Stimulated activated CD8-positive, alpha-beta memory T cell treated with anti-CD3 and anti-CD28 coated beads, Interleukin-15, amount 100 ng/mL, for 48 hours (primary cell): ENCODE data around the gene BMP7.
"Not testable (repeated sequence)": the region's sequence is repeated elsewhere in the genome, so short reads cannot be mapped to it uniquely, and the experiment has no call there.

Experiments used
- DNase-seq, 2 donors: peaks; one replicate each; pipeline ENCODE4 v3.0.0-alpha.2; 2020; ENCODE audit warnings: low read depth in 2 of 2

Gene BMP7

DNA sequence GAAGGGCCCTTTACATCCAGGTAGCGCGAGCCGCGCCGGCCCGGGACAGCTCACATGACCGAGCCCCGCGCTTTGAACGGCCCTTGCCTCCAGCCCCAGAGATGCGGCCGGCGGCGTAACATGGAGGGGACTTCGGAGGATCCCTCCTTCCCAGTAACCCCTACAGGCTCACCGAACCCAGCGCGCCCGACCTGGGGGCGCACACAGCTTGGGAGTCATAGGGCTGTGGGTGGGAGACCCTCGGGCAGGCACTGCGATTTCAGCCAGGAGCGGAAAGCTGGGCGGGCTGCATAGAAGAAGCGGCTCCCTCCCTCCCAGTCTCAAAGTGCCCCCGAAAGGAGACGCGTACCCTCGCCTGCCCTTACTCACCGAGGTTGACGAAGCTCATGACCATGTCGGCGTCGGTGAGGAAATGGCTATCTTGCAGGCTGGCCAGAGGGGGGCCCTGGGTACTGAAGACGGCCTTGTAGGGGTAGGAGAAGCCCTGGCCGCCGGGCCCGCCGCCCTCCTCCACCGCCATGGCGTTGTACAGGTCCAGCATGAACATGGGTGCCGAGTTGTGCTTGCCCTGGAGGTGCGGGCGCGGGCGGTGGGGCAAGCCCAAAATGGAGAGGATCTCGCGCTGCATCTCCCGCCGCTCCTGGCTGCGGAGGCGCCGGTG, 975 bp downstream of the BMP7 start:
- no peak for DNase-seq

DNA sequence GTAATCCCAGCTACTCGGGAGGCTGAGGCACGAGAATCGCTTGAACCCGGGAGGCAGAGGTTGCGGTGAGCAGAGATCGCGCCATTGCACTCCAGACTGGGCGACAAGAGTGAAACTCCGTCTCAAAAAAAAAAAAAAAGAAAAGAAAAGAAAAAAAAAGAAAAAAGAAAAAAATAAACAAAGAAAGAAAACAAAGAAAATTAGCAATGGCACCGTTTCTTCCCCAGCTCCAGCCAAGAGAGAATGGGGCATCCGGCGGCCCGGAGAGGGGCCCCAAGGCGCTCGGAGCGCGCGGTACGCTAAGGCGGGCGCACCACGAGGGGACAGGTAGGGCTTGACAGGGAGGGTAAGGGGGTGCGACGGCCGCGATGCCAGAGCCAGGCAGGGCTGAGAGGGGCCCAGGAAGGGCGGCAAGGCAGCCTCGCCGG, 1.5 kb downstream of the BMP7 start:
- not testable (repeated sequence) for DNase-seq

DNA sequence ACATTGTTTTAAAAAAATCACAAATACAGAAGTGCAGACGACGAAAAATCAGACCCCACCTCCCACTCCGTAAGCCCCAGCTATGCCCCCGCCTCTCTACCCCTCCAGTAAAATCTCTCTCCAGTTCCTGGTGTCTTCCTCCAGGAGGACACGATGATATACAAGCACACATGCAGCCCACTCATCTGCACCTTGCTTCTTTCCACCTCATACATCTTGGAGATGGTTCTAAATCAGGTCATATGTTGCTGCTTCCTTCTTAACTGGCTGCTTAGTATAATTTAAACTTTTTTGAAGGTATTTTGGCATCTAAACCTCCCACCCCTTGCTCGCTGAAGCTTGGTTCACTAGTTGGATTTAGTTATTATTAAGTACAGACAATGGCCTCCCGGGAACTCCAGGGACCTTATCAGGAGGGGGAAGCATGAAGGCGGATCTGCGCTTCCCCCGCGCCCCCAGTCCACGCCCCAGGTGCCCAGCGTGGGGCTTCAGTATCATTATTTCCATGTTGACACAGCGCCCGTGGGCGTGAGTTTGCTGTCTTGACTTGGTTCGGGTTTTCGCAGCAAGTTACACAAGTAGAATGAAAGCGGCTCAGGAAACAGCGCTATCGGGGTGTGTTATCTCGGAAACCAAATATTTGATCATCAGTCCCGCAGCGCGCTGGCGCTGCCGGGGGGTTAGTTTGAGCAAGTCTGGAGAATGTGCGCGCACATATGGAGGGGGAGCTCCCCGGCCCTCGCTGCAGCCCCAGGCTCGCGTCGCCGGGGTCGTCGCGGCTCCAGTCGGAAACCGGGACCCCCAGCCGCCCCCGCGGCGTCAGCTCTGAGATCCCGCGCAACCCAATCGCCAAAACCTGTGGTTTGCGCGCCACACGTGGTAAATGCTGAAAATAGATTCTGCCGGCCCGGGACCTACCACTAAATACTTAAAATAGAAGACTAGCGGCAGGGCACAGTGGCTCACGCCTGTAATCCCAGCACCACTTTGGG, 2.3 kb downstream of the BMP7 start:
- peak in 1 of 2 donors; percentile 14 for DNase-seq

DNA sequence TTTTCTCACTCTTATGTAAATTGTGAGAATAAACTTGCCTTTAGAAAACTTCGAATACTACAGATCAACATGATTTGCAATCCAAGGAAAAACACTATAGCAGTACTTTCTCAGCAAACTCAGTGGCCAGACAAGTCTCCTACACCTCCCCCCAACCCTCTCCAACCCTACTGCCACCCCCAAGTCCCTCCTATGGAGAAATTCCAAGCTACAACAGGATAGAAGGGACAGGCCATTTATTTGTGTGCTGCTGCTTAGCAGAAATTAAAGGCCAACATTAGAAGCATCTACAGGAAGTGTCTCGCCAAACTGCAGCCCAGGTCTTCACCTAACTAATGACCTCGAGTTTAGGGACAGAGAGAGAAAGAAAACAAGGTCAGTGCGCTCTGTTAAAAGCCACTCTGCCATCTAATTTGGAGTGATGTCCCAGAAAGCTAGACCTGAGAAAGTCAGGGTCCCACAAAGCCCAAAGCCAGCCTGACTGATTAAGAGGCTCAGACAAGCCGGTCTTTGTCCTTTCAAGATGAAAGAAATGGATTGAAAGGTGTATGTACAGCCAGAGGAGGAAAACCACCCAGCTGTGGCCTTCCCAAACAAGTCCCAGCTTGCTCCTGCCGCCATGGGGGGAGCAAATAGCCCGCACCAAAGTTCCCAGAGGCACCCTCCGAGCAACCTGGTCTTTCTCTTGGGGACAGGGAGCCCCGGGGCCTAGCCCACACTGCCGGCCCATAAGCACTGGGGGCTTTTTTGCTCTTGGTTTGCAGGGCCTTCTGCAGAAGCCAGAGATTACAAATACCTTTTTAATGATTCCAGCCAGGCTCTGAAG, 3.4 kb downstream of the BMP7 start:
- DNase-seq, result no peak

DNA sequence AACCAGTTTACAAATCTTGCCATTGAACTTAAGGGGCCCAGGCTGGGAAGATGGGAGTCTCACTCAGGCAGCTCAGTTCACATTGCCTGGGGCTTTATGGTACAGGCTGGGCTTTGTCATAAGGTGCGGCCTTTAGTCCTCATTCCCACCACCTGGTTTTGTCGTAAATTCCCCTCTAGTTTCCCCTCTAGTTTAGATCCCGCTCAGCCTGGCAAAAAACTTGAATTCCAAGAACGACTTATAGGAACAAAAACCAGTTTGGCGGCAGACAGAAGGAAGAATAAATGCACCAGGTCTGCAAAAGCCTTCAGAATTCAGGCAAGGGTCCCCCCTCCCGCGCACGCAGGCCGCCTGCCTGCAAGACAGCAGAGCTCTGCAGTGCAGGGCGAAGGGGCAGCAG, 4.1 kb downstream of the BMP7 start:
- no peak for DNase-seq

DNA sequence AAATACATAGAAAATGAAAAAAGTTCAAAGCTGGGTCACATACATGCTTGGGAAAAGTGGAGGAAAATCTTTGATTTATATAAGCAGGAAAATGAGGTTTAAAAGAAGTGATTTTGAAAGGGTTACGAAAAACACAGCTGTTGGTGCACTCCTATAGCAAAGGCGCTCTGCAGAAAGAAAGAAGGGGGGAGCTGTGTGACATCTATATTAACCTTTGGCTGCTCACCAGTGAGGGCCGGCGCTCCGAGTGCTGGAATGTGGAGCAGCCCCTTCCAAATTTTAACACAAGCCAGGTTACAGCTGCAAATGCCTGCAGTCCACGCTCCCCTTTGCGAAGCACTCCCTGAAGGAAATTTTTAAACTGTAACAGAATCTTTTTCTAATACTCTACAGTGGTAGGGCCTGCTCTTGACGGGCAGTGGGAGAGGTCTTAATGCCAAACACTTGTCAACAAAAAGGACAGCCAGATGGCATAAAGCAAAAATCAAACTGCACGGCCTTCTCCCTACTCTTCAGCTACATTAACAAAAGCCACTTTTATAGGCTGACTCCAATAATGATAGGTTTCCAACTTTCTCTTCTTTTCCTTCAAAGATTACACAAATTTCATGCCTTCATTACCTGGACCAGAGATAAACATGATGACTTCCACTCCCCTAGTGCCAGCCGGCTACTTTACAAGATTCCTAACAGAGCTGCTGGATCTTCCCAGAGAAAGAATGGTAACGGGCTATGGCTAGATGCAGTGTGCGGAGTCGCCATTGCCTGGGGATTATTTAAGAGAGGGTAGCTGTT, 4.8 kb downstream of the BMP7 start:
- no peak for DNase-seq

DNA sequence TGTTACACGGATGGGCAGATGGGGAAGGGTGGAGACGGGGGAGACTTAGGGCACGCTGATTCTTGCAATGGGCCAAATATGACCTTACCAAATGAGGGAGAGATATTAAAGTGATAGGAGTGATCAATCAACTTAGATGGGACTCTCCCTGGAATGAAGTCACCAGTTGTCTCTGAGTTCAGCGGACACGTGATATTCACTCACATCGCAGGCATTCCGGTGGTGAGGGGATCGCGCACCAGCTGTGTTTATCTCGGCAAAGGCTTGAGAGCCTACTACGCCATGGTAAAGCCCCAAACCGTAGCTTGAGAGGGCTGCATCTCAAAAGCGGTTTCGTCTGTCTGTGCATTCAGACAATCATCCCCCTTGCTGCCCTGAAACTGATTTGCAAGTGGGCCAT, 5.5 kb downstream of the BMP7 start:
- no peak for DNase-seq

DNA sequence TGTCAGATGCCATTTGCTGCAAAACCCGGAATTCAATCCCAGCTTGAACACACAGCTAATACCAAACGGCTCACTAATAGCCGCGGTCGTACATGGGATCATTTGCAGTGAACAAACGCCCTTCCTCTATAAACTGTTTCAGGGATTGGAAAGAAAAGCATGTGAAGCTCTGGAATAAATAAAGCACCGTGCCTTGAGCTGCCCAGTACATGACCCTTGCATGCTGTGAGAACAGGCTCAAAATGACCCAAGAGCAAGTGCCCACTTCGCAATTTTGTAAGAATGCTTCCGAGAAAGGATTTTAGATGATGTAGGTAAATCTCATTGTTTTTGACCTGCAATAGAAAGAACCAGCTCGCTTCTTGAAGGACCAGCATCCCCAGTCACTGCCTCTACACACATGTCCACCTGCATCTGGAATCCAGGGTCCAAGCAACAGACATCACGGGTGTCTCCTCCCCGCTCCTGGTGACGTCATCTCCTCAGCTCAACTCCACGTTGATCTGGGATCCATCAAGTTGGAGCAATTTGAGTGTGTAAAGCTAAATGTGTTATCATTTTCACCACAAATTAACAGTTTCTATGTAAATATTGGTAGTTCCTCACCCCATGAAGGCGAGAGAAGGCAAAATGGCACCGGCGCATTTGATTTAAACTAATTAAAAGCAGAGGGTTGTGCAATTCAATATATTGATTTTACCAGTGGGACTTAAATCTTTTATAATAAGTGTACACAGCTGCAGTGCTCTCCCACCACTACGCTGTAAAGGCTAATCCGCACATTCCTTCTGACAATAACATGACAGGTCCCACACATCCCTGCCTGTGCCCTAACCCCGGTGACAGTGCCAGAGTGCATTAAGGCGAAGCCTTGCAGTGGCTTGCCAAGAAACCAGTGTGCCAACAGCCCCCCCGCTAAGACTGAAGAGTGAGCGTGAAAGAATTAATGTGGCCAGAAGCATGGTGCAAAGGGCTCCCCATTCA, 6.2 kb downstream of the BMP7 start:
- DNase-seq, result no peak

DNA sequence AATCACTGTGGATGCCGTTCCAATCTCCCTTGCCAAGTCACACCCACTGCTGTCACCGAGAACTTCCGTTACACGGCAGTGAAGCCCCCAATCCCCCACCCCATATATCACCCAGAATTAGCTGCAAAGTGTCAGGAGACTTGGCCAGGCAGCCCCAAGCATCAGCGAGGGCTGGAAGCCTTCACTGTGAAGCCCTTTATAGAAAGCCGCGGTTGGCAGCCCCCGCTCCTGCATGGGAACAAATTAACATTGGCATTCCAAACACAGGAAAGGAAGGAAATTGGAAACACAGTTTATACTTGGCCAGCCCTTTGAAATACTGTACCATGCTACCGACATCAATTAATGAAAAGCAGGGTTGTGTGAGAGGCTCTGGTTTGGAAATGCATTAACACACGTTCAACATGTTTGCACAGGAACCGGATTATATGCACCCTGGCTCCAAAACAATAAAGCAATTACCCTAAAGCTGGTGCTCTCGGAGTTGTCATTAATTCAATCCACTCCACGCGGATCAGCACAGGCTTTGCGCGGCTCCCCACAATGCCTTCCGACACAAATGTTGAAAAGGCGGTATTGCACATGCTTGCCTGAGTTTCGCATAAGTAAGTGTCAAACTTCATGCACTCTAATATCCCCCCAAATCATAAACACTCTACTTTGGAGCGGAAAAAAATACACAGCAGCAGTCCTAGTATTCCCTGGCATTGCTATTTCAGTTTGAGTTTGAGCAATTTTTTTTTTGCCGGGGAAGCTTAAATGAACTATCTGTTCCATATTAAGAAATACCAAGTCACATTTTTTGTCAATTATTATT, 7.1 kb downstream of the BMP7 start:
- DNase-seq, result no peak

DNA sequence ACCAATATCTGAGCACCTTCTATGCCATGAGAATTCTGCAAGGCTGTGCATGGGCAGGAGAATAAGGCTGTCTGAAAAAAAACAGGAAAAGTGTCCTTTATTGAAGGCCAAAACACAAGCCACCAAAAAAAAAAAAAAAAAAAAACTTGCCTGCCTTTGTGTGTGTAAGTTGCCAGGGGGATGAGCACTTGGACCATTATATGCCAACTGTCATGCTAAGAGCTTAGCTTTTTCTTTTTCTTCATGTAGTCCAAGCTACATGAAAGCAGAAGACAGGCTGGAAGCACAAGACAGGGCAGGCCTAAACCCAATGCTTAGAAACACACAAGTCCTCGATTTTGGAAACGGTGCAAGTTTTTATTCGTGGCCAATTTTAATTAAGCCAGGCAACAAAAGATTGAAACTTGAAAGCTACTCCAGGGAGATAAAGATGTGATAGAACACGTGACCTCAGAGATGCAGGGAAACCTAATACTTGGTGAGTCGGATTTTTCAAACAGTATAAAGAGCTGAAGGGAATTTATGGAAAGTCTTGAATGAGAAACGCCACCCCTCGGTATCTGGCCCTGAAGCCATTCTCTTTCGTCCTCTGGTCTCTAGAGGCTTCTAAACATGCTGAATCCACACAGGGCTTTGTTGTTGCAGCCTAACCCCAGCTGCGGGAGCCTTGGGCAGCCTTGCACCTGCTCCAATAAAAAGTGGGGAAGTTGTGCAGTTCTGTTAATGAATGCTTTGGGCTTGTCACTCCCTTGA, 8.6 kb downstream of the BMP7 start:
- no peak for DNase-seq

DNA sequence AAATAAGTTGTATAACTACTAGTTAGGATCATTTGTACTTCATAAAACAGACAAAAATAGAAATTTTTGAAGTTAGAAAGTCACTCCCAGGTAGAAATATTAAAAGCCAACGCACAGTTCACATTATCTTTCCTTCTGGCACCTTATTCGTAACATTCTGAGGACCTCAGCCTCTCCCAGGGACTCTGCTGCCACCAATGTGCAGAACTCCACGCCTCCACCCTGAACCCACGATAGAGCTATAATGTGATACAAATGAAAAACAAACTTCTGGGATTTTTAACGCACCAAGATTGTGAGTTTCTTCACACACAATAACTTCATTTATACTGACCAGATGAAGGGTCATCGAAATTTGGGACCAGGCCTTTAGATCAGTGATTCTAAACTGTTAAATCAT, 9.5 kb downstream of the BMP7 start:
- DNase-seq, result no peak

DNA sequence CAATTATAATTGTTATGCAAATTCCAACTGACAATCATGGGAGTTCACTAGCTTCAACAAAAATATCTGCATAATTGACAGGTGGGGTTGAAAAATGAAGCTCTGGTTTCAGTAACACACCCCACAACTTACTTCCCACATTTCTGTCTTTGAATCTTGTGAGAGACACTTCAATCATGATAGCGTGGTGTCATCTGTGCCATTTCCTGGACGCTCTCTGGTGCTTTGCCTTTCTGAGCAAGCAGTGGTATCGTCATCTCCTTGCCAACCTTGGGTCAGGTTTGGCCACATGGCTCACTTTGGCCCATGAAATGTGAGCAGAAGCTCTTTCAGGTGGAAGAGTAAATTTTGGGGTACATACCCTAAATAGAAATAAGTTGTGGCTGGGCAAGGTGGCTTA, 10.2 kb downstream of the BMP7 start:
- no peak for DNase-seq

DNA sequence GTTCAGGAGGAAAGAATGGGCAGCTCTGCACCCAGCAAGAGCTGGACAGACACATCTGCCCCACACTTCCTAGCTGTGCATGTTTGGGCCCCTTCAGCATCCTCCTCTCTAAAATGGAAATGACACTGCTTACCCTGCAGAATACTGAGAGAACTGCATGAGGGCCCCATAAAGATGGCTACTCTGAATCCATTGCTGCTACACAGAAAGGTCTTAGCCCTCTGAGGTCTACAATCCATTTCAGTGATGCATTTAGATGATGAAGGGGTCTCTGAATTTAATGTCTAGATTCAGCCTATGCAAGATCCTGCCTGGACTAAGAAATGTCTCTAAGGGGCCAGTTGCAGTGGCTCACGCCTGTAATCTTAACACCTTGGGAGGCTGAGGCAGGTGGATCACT, 11.3 kb downstream of the BMP7 start:
- DNase-seq, result no peak

DNA sequence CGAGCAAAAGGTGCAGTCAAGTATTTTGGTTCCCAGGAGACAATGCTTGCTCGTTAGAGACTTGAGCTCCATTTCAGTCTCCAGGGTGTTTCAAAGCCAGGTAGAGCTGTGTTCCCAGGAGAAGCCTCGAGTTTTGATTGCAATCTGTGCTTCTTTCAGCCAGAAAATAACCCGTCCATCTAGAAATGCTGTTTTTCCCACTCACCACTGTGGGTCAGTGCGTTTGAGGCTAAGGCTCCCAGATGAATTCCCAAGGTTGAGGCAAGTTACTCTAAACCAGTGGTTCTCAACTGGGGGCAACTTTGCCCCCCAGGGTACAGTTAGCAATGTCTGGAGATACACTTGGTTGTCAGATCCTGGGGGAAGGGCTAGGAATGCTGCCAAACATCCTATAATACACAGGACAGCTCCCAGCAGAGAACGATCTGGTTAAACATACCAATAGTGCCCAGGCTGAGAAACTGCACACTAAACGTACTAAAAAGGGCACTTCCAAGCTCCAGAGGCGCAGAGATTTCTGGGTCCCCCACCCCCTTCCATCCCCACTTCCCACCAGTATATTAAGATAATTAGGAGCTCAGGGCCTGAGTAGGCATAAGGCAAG, 13.8 kb downstream of the BMP7 start:
- no peak for DNase-seq

DNA sequence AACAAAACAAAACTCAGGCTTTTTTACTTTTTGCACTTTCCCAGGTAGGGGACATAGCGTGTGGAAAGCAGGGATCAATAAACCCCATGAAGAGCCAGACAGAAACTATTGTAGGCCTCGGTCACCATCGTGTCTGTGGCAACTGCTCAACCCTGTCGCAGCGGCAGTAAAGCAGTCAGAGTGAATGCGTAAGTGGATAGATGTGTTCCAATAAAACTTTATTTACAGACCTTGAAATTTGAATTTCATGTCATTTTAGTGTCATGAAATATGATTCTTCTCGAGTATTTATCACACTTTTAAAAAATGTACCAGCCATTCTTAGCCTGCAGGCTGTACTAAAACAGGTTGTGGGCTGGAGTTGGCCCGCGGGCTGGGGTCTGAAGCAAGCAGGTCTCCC, 14.5 kb downstream of the BMP7 start:
- DNase-seq, result no peak

DNA sequence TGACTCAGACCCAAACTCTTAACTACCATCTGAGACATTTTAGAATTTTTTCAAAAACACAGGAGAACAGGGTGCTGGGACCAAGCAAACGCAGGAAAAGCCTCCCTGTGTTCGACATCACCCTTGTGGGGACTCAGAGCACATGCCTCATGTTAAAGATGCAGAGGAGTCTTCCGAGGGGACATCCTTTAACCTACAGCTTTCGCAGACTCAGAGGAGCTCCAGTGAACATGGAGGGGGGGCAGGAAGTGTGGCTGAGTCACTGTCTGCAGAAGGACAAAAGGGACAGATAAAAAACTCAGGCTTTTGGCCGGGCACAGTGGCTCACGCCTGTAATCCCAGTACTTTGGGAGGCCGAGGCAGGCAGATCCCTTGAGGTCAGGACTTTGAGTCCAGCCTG, 15.1 kb downstream of the BMP7 start:
- no peak for DNase-seq

DNA sequence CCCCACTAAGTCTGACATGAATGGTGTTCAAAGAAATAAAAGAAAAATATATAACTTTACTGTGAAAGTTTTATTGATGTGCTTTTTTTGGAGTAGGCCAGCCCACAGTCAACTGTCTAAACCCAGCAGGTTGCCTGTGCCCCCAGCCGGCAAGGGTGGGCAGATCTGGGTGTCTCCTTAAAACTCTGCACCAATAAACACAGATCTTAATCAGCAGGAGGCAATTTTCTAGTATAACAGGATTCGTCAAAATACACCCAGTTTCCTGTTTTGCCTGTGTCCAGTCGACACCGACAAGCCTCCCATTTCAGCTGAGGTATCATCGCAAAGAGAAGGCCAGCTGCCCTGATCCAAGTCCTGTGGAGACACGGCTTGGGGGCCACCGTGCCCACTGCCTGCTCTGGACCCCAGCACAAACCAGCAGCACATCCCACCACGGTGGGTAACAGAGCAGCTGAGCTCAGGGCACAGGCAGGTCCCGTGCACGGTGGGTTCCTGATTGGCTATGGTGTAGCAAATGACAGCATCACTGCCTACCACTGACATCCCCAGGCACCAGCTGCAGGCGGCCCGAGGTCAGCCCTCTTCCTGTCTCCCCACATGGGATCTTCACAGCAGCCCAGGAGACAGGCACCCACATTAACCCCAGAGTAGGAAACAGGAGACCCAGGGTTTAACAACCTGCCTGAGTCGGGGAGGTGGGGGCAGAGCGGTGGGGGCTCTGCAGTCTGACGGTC, 15.7 kb downstream of the BMP7 start:
- no peak for DNase-seq
